GM23338 (cell line): ENCODE measurements around the gene BACE2.

Experiments
- CREB1 ChIP-seq: fragments of 250-450 bp; sonication (Bioruptor Pico); IDR thresholded peaks from 2 replicates; pipeline ENCODE4 v1.5.0; 2020; ENCODE audit warnings: low read depth, mild to moderate bottlenecking, moderate library complexity
- EZH2 ChIP-seq: fragments of 200-600 bp; sonication (generic); IDR thresholded peaks from one replicate; pipeline ENCODE4 v1.8.0; 2017; ENCODE audit warnings: antibody characterized with exemption, mild to moderate bottlenecking, low read depth; ENCODE audit not compliant: unreplicated experiment
- EZH2phosphoT487 ChIP-seq: fragments of 200-600 bp; sonication (generic); IDR thresholded peaks from one replicate; pipeline ENCODE4 v1.8.1; 2018; ENCODE audit warnings: antibody characterized with exemption; ENCODE audit not compliant: unreplicated experiment
- JUNB ChIP-seq: IDR thresholded peaks from one replicate; pipeline ENCODE4 v1.6.1; 2016; ENCODE audit warnings: antibody characterized with exemption; ENCODE audit not compliant: unreplicated experiment
- POLR2AphosphoS5 ChIP-seq: IDR thresholded peaks from 2 replicates; pipeline ENCODE4 v1.6.1; 2016; ENCODE audit warnings: antibody characterized with exemption, low read depth
- STAT1 ChIP-seq: IDR thresholded peaks from one replicate; pipeline ENCODE4 v1.6.1; 2016; ENCODE audit warnings: antibody characterized with exemption; ENCODE audit not compliant: unreplicated experiment
- ZNF331 ChIP-seq: fragments of 250-450 bp; sonication (Bioruptor Pico); IDR thresholded peaks from 2 replicates; pipeline ENCODE4 v1.5.0; 2020; ENCODE audit warnings: low read depth, mild to moderate bottlenecking, moderate library complexity
- TF ChIP-seq, protein P1 (sequence below), 2 experiments: fragments of 200-600 bp in 1 of 2; sonication (generic) in 1 of 2; conservative IDR thresholded peaks; 2 replicates each; pipeline versions ENCODE4 v1.5.1 to v1.6.1; 2016 to 2017; ENCODE audit warnings: antibody characterized with exemption in 2 of 2, low read depth in 2 of 2, mild to moderate bottlenecking in 2 of 2, moderate library complexity in 1 of 2
- TF ChIP-seq, protein P2 (sequence below): IDR thresholded peaks from 2 replicates; pipeline ENCODE4 v1.6.1; 2016; ENCODE audit warnings: antibody characterized with exemption
- TF ChIP-seq, protein P3 (sequence below): fragments of 250-450 bp; sonication (Bioruptor Pico); IDR thresholded peaks from 2 replicates; pipeline ENCODE4 v1.5.0; 2020; ENCODE audit warnings: mild to moderate bottlenecking, moderate library complexity

DNA sequence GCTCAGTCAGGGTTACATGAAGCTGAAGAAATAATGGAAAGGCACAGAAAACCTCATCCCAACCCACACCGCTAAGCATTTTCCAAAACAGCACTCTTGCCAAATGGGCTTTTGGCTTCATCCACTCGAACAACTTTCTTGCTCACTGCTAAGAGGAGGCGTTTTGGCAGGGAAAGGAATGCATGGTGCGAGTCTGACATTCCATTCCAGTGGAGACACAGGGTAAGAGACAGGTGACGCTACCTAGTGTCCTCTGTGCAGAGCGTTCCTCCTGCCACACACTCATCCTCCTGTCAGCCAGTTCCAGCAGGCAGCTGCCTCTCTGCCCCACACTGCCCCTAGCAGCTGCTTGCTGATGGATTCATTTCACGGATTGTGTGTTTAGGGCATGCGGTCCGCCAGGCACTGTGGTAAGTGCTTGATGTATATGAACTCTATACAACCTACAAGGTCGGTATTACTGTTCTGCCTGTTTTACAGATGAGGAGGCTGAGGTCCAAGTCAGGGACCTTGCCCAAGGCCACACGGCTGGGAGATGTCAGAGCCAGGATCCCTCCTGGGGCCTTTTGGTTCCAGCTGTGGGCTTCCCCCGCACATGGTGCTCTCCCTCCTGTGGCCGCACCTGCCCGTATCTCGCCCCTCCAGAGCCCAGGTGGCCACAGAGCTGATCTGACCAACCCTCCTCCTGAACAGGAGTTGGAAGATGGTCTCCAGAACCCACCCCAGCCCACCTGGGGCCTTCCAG lies 25.7 kb upstream of the BACE2 start:
- TF ChIP-seq POLR2AphosphoS5 (no peak), CREB1 (CRISPR knock-in tag) (no peak), EZH2 (no peak), JUNB (no peak), ZNF331 (CRISPR knock-in tag) (no peak), STAT1 (no peak), EZH2phosphoT487 (no peak)
- TF ChIP-seq, protein P1, sequence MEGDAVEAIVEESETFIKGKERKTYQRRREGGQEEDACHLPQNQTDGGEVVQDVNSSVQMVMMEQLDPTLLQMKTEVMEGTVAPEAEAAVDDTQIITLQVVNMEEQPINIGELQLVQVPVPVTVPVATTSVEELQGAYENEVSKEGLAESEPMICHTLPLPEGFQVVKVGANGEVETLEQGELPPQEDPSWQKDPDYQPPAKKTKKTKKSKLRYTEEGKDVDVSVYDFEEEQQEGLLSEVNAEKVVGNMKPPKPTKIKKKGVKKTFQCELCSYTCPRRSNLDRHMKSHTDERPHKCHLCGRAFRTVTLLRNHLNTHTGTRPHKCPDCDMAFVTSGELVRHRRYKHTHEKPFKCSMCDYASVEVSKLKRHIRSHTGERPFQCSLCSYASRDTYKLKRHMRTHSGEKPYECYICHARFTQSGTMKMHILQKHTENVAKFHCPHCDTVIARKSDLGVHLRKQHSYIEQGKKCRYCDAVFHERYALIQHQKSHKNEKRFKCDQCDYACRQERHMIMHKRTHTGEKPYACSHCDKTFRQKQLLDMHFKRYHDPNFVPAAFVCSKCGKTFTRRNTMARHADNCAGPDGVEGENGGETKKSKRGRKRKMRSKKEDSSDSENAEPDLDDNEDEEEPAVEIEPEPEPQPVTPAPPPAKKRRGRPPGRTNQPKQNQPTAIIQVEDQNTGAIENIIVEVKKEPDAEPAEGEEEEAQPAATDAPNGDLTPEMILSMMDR (conservative IDR thresholded peaks at IDR 0.05; ENCODE audit: low read depth in 2 of 2), result no peak
- TF ChIP-seq, protein P2, sequence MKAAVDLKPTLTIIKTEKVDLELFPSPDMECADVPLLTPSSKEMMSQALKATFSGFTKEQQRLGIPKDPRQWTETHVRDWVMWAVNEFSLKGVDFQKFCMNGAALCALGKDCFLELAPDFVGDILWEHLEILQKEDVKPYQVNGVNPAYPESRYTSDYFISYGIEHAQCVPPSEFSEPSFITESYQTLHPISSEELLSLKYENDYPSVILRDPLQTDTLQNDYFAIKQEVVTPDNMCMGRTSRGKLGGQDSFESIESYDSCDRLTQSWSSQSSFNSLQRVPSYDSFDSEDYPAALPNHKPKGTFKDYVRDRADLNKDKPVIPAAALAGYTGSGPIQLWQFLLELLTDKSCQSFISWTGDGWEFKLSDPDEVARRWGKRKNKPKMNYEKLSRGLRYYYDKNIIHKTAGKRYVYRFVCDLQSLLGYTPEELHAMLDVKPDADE, result no peak
- TF ChIP-seq, protein P3, sequence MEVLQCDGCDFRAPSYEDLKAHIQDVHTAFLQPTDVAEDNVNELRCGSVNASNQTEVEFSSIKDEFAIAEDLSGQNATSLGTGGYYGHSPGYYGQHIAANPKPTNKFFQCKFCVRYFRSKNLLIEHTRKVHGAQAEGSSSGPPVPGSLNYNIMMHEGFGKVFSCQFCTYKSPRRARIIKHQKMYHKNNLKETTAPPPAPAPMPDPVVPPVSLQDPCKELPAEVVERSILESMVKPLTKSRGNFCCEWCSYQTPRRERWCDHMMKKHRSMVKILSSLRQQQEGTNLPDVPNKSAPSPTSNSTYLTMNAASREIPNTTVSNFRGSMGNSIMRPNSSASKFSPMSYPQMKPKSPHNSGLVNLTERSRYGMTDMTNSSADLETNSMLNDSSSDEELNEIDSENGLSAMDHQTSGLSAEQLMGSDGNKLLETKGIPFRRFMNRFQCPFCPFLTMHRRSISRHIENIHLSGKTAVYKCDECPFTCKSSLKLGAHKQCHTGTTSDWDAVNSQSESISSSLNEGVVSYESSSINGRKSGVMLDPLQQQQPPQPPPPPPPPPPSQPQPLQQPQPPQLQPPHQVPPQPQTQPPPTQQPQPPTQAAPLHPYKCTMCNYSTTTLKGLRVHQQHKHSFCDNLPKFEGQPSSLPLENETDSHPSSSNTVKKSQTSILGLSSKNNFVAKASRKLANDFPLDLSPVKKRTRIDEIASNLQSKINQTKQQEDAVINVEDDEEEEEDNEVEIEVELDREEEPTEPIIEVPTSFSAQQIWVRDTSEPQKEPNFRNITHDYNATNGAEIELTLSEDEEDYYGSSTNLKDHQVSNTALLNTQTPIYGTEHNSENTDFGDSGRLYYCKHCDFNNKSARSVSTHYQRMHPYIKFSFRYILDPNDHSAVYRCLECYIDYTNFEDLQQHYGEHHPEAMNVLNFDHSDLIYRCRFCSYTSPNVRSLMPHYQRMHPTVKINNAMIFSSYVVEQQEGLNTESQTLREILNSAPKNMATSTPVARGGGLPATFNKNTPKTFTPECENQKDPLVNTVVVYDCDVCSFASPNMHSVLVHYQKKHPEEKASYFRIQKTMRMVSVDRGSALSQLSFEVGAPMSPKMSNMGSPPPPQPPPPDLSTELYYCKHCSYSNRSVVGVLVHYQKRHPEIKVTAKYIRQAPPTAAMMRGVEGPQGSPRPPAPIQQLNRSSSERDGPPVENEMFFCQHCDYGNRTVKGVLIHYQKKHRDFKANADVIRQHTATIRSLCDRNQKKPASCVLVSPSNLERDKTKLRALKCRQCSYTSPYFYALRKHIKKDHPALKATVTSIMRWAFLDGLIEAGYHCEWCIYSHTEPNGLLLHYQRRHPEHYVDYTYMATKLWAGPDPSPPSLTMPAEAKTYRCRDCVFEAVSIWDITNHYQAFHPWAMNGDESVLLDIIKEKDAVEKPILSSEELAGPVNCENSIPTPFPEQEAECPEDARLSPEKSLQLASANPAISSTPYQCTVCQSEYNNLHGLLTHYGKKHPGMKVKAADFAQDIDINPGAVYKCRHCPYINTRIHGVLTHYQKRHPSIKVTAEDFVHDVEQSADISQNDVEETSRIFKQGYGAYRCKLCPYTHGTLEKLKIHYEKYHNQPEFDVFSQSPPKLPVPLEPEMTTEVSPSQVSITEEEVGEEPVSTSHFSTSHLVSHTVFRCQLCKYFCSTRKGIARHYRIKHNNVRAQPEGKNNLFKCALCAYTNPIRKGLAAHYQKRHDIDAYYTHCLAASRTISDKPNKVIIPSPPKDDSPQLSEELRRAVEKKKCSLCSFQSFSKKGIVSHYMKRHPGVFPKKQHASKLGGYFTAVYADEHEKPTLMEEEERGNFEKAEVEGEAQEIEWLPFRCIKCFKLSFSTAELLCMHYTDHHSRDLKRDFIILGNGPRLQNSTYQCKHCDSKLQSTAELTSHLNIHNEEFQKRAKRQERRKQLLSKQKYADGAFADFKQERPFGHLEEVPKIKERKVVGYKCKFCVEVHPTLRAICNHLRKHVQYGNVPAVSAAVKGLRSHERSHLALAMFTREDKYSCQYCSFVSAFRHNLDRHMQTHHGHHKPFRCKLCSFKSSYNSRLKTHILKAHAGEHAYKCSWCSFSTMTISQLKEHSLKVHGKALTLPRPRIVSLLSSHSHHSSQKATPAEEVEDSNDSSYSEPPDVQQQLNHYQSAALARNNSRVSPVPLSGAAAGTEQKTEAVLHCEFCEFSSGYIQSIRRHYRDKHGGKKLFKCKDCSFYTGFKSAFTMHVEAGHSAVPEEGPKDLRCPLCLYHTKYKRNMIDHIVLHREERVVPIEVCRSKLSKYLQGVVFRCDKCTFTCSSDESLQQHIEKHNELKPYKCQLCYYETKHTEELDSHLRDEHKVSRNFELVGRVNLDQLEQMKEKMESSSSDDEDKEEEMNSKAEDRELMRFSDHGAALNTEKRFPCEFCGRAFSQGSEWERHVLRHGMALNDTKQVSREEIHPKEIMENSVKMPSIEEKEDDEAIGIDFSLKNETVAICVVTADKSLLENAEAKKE (CRISPR knock-in tag), result no peak
